AG09309 (cell line): ENCODE results near the gene LRRC27.

Experiments
- DNase-seq: peaks from one replicate; pipeline ENCODE4 v3.0.0-alpha.2; 2010; ENCODE audit warnings: low read depth
- H3K4me3 ChIP-seq: 2 replicates; pipeline ENCODE4 v1.5.1; 2011; ENCODE audit warnings: mild to moderate bottlenecking, low read depth, low read length, moderate library complexity; ENCODE audit not compliant: control insufficient read depth
- CTCF ChIP-seq: IDR thresholded peaks from 2 replicates; pipeline ENCODE4 v1.5.1; 2011; ENCODE audit warnings: mild to moderate bottlenecking, low read depth, low read length, inconsistent platforms; ENCODE audit not compliant: insufficient read depth, control insufficient read depth; ENCODE audit errors: missing control alignments

Gene LRRC27

GRCh38 chr10:132347211-132347930, 15.4 kb downstream of the LRRC27 start:
- H3K4me3 ChIP-seq = no peak overlapping the region
- no peak for TF ChIP-seq CTCF
- no peak for DNase-seq

- DNase-seq = no peak
- TF ChIP-seq CTCF = no peak
- H3K4me3 ChIP-seq = no peak overlapping the region
Observed at GRCh38 chr10:132347931-132348267, 15.9 kb downstream of the LRRC27 start.

- no peak for TF ChIP-seq CTCF
- DNase-seq = no peak
- no peak overlapping the region for H3K4me3 ChIP-seq
Observed at GRCh38 chr10:132349766-132350165, 17.8 kb downstream of the LRRC27 start.

- TF ChIP-seq CTCF = no peak
- DNase-seq = no peak
- H3K4me3 ChIP-seq = no peak overlapping the region
Observed at GRCh38 chr10:132350391-132350790, 18.4 kb downstream of the LRRC27 start.

GRCh38 chr10:132350946-132351345, 19.0 kb downstream of the LRRC27 start:
- TF ChIP-seq CTCF = no peak
- no peak overlapping the region for H3K4me3 ChIP-seq
- no peak for DNase-seq

- no peak for TF ChIP-seq CTCF
- no peak for DNase-seq
- H3K4me3 ChIP-seq = no peak overlapping the region
Observed at GRCh38 chr10:132351611-132352010, 19.6 kb downstream of the LRRC27 start.
